PC-3 (cell line): ENCODE data around the gene TXN. TPM values are rescaled to one million over a fixed set of nuclear protein-coding genes. Genes with fewer than 3 reads are reported as not detected.

Source experiments
- ATAC-seq: fragments of 200-7000 bp; cut with Tn5 transposase; 2 replicates; pipeline ENCODE4 v1.9.1; 2020; ENCODE audit warnings: mild to moderate bottlenecking, moderate library complexity
- BruUV-seq: library from RNA; stranded (reverse); fragments of 400-500 nt; replicated peaks from 2 replicates; lab custom pipeline; 2021; lab: Mats Ljungman, UMichigan
- CTCF ChIA-PET: fragments of 300-600 bp; sonication (Branson Sonifier 250); formaldehyde crosslinking; loops from one replicate; lab custom pipeline; 2022; ENCODE audit warnings: antibody characterized with exemption; lab: Charles Lee
- POLR2A ChIA-PET: fragments of 300-600 bp; sonication (Branson Sonifier 250); formaldehyde crosslinking; loops from one replicate; lab custom pipeline; 2022; ENCODE audit warnings: antibody characterized with exemption; ENCODE audit not compliant: unreplicated experiment; lab: Charles Lee
- DNase-seq: peaks from one replicate; pipeline ENCODE4 v3.0.0-alpha.2; 2015
- H2AFZ ChIP-seq: fragments of 300-600 bp; sonication (generic); 2 replicates; pipeline ENCODE4 v1.6.0; 2016; ENCODE audit warnings: antibody characterized with exemption, low read length
- H3F3A ChIP-seq: fragments of 300-600 bp; sonication (generic); one replicate; pipeline ENCODE4 v1.6.0; 2017; ENCODE audit warnings: antibody characterized with exemption, low read length, control low read depth, mild to moderate bottlenecking; ENCODE audit not compliant: unreplicated experiment
- H3K27ac ChIP-seq: fragments of 300-600 bp; sonication (generic); 2 replicates; pipeline ENCODE4 v1.5.1; 2016; ENCODE audit warnings: mild to moderate bottlenecking, low read length
- H3K27me3 ChIP-seq: fragments of 300-600 bp; sonication (generic); 2 replicates; pipeline ENCODE4 v1.6.1; 2016; ENCODE audit warnings: low read length, mixed read lengths
- H3K36me3 ChIP-seq: fragments of 300-600 bp; sonication (generic); 2 replicates; pipeline ENCODE4 v1.6.1; 2016; ENCODE audit warnings: low read depth, mixed run types, low read length, mixed read lengths
- H3K4me1 ChIP-seq: fragments of 300-600 bp; sonication (generic); 2 replicates; pipeline ENCODE4 v1.5.1; 2016; ENCODE audit warnings: low read length; ENCODE audit not compliant: insufficient read depth
- H3K4me2 ChIP-seq: fragments of 300-600 bp; sonication (generic); 2 replicates; pipeline ENCODE4 v1.6.0; 2016; ENCODE audit warnings: low read length
- H3K4me3 ChIP-seq: fragments of 300-600 bp; sonication (generic); 2 replicates; pipeline ENCODE4 v1.5.1; 2016; ENCODE audit warnings: mild to moderate bottlenecking, low read length, mixed read lengths
- H3K79me2 ChIP-seq: fragments of 300-600 bp; sonication (generic); 2 replicates; pipeline ENCODE4 v1.6.1; 2017; ENCODE audit warnings: low read length, mixed read lengths
- H3K9ac ChIP-seq: fragments of 300-600 bp; sonication (generic); 2 replicates; pipeline ENCODE4 v1.6.0; 2016; ENCODE audit warnings: mild to moderate bottlenecking, low read length
- H3K9me2 ChIP-seq: fragments of 300-600 bp; sonication (generic); replicated peaks from 2 replicates; pipeline ENCODE4 v1.6.1; 2016; ENCODE audit warnings: mixed run types, low read length, mixed read lengths
- H3K9me3 ChIP-seq: fragments of 300-600 bp; sonication (generic); 2 replicates; pipeline ENCODE4 v1.6.1; 2016; ENCODE audit warnings: low read length, mixed read lengths
- H4K20me1 ChIP-seq: fragments of 300-600 bp; sonication (generic); 2 replicates; pipeline ENCODE4 v1.6.1; 2016; ENCODE audit warnings: low read length, mixed read lengths
- CTCF ChIP-seq: fragments of 300-600 bp; sonication (generic); conservative IDR thresholded peaks from 2 replicates; pipeline ENCODE4 v1.5.1; 2017; ENCODE audit warnings: antibody characterized with exemption, low read depth, mild to moderate bottlenecking, low read length
- EZH2 ChIP-seq: fragments of 300-600 bp; sonication (generic); IDR thresholded peaks from one replicate; pipeline ENCODE4 v1.6.1; 2017; ENCODE audit warnings: antibody characterized with exemption, mild to moderate bottlenecking, low read length; ENCODE audit not compliant: unreplicated experiment
- EZH2phosphoT487 ChIP-seq: fragments of 300-600 bp; sonication (generic); IDR thresholded peaks from 2 replicates; pipeline ENCODE4 v1.6.1; 2018; ENCODE audit warnings: mild to moderate bottlenecking, antibody characterized with exemption, low read length, borderline replicate concordance
- intact Hi-C: fragments of 100-400 bp; cut with micrococcal nuclease; formaldehyde crosslinking; loops from 2 replicates; pipeline ENCODE4 v1.9.0; 2023
- total RNA-seq: library from RNA; depleted of rRNA; stranded (reverse); fragments of >200 nt; gene quantifications from 2 replicates; pipeline ENCODE4 v1.2.3, GENCODE V29; 2014

Gene TXN
- total RNA-seq, 1 experiment from 2014 or later, result 216 TPM

- intact Hi-C loops, result no loop called here
- Histone ChIP-seq H2AFZ (no peak overlapping the region), H3K27ac (no peak overlapping the region), H3K9me2 (no peaks in the 10 kb centered on the region), H4K20me1 (no peaks in the 10 kb centered on the region), H3K79me2 (no peaks in the 10 kb centered on the region), H3K9ac (no peak overlapping the region), H3K27me3 (no peaks in the 10 kb centered on the region), H3K4me3 (no peak overlapping the region), H3K4me1 (no peaks in the 10 kb centered on the region), H3F3A (no peaks in the 10 kb centered on the region), H3K9me3 (no peaks in the 10 kb centered on the region), H3K4me2 (no peak overlapping the region), H3K36me3 (no peaks in the 10 kb centered on the region)
- TF ChIP-seq EZH2phosphoT487 (no peak), EZH2 (no peak), CTCF (no peak)
- CTCF ChIA-PET, result no interaction called here
- POLR2A ChIA-PET, result no interaction called here
- no peak for ATAC-seq
- no peak for DNase-seq
- no TSS peak for BruUV-seq
These were observed 42.2 kb downstream of the TXN start for GRCh38 chr9:110214090-110214489.

GRCh38 chr9:110213413-110214044, 42.8 kb downstream of the TXN start:
- TF ChIP-seq EZH2 (no peak), EZH2phosphoT487 (no peak), CTCF (no peak)
- Histone ChIP-seq H3K79me2 (no peaks in the 10 kb centered on the region), H3K36me3 (no peaks in the 10 kb centered on the region), H3K9me3 (no peaks in the 10 kb centered on the region), H3K4me3 (no peak overlapping the region), H3K27ac (no peak overlapping the region), H4K20me1 (no peaks in the 10 kb centered on the region), H3K9me2 (no peaks in the 10 kb centered on the region), H3F3A (no peaks in the 10 kb centered on the region), H3K4me2 (no peak overlapping the region), H2AFZ (no peak overlapping the region), H3K27me3 (no peaks in the 10 kb centered on the region), H3K4me1 (0 out of 2 replicates have a peak, but pooled peaks cover under 1% of the 10 kb centered on the region), H3K9ac (no peak overlapping the region)
- no TSS peak for BruUV-seq
- ChIA-PET CTCF (no interaction called here), POLR2A (no interaction called here)
- intact Hi-C loops, result no loop called here
- DNase-seq (no peak), ATAC-seq (no peak)

- TF ChIP-seq EZH2, result no peak
- TF ChIP-seq CTCF, result no peak
- TF ChIP-seq EZH2phosphoT487, result no peak
- ATAC-seq, result peak; percentile 33
- Histone ChIP-seq H3K79me2 (no peaks in the 10 kb centered on the region), H2AFZ (peak within 1 kb of the TSS; percentile 66), H3K4me3 (peak within 1 kb of the TSS; percentile 53; the same call in 1 of the 2 replicates), H3K9me2 (no peaks in the 10 kb centered on the region), H3K9ac (peak within 1 kb of the TSS; percentile 42; the same call in 1 of the 2 replicates), H4K20me1 (no peaks in the 10 kb centered on the region), H3K36me3 (no peaks in the 10 kb centered on the region), H3F3A (no peaks in the 10 kb centered on the region), H3K27ac (peak within 1 kb of the TSS; percentile 63), H3K27me3 (no peaks in the 10 kb centered on the region), H3K4me2 (peak within 1 kb of the TSS; percentile 82), H3K9me3 (no peaks in the 10 kb centered on the region), H3K4me1 (peaks cover 24% of the 10 kb centered on the region)
- intact Hi-C loops, result no loop called here
- TSS peak; percentile 30 for BruUV-seq
- POLR2A ChIA-PET, result no interaction called here
- CTCF ChIA-PET, result interaction anchor here (1.4 kb wide), 1 partner anchor 25 kb away, joined by 3 read pairs; no protein-coding TSS in a partner anchor
- DNase-seq, result peak; percentile 52
These were observed 48.3 kb downstream of the TXN start, which contains the start of gene C9orf152 for GRCh38 chr9:110208031-110208430. TSS of gene C9orf152 (minus strand) at chr9:110208159. CDS start at chr9:110207579, 580 bp downstream.
